ENCODE data around the gene CBR3.

CBR3 gene

DNA sequence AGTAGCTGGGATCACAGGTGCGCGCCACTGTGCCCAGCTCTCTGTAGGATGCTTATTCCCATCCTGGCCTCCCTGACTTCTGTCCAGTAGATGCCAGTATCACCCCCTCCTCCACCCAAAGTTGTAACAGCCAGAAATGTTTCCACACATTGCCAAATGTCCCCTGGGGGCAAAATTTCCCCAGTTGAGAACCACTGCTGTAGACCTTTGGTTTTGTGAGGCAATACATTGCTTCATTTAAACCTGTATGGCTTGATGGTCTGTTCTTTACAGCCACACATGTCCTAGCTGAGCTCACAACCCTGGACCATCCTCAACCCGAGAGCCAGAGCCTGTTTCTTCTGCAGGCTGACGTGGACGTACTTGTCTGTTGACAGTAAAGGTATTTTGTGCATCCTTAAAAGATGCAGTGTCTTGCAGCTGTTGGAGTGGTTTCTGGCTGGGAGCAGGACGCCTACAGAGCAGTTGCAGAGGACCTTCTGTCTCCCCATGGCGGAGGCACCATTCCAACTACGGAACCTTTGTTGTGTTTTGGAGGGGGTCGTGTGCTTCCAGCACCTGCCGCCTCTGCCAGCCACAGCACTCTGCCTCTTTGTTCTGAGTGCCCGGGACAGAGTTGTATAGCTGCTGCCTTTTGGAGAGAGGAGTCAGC, 48.4 kb downstream of the CBR3 start:
- no peak for DNase-seq (ENCODE audit: low read depth in 3 of 3)

DNA sequence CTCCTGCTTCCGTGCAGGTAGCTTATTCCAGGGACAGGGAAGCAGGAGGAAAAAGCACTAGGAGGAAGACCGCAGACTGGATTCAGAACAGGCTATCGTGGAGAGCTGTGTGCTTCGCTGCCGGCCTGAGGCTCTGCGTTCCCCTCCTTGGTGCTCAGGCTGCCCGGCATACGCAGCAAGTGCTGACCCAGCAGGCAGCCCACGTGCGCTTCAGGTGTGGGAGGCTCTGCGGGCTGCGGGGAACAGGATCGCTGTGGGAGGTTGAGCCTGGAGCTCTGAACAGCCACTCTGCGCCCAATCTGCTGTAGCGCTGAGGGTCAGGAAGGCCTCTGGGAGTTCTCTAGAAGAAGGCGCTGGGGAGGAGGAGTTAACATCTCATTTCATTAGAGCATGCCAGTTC, 49.7 kb downstream of the CBR3 start:
- no peak for DNase-seq (ENCODE audit: low read depth in 3 of 3)

DNA sequence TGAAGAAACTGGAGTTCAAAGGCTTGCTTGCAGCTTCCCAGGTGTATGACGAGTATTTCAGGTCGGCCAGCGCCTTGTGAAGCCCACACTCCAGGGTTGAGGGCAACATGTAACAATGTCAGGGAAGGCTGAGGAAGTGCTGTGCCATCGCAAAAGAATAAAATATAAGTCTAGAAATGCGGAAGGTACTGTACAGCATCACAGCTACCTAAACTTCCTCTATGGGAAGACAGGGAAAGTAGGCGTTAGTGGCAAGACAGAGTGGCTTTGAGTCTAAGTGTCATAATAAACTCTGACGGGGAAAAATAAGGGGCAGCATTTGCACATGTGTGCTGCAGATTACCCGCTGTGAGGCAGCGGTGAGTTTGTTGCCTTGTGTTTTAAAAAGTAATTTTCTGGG, 50.6 kb downstream of the CBR3 start:
- no peak for DNase-seq (ENCODE audit: low read depth in 3 of 3)

DNA sequence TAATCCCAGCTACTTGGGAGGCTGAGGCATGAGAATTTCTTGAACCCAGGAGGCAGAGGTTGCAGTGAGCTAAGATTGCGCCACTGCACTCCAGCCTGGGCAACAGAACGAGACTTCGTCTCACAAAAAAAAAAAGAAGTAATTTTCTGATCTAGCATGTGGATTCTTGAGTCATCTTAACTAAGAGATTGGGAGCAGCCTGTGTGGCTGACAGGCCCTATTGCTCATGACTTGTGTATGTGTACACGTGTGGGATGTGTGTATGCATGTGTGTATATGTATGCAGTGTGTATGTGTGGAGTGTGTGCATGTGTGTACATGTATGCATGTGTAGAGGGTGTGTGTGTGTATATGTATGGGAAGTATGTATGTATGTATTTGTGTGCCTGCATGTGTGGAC, 51.2 kb downstream of the CBR3 start:
- DNase-seq (ENCODE audit: low read depth in 3 of 3): no peak

DNA sequence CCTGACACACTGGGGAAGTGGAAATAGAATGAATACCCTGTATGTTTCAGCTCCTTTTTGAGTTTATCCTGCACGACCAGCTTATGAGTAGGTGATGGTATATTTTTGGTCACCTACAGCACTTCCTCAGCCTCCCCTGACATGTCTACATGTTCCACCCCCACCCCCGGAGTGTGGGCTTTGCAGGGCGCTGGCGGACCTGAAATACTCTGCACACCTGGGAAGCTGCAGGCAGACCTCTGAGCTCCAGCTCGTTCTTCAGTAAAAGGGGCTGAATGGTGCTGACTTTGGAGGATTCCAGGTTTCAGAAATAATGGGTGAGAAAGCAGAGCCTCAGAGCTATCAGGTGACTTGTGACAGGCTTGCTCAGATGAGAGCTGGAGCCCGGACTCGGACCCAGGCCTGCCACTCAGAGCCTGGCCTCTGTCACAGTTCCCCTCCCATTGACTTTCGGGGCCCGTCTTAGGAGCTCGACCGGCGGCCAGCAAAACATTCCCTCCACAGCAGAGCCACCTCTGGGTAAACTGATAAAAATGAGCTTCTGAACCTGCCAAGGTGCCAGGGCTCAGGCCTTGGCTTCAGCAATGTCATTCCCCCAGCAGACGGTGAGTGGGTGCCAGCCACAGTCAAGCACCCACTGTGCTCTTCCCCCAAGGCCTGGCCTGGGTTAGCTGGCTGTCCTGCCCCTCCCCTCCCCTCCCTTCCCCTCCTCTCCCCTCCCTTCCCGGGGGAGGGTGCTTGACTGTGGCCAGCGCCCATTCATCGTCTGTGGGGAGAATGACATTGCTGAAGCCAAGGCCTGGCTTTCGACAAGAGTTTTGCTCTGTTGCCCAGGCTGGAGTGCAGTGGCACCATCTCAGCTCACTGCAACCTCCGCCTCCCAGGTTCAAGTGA, 51.9 kb downstream of the CBR3 start:
- no peak for DNase-seq (ENCODE audit: low read depth in 3 of 3)

DNA sequence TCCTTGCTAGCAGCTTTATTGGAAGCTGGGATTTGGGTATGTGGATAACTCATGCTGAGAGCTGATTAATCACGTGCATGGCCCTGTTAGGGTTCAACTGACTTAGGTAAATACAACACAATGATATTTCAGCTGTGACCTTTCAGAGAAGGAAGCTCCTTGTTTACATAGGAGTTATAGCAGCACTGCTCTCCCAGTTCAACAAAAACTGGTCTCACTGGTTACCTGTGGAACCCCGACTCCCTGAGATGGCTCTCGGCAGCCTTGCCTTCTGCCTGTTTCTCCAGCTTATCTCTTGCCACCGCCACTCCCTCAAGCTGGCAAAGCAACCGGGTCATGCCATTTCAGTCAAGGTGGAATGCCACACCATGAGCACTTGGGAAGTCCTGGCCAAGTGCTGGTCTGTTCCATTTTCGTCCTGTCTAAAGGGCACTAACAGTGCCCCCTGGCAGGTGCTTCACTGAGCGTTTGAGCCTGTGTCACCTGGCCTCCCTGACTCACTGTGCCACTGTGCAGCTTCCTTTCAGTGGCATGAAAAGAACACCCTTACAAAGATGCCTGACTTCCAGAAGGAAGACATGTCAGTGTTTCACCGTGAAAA, 53.3 kb downstream of the CBR3 start:
- no peak for DNase-seq (ENCODE audit: low read depth in 3 of 3)

DNA sequence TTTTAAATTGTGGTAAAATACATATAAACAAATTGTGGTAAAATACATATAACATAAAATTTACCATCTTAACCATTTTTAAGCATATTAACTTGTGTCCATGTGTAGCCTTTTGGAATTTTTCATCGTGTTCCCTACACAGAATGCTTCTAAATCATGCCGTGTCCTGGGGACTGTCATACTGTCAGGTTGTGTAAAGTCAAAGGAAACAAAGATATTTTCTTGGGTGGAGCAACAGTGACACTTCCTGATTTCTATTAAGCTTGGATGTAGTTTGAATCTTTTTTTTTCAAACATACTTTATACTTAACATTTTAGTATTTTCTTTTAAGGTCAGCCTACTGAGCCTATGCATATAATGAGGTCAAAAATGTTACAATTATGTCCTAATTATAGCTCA, 54.1 kb downstream of the CBR3 start:
- no peak for DNase-seq (ENCODE audit: low read depth in 3 of 3)

DNA sequence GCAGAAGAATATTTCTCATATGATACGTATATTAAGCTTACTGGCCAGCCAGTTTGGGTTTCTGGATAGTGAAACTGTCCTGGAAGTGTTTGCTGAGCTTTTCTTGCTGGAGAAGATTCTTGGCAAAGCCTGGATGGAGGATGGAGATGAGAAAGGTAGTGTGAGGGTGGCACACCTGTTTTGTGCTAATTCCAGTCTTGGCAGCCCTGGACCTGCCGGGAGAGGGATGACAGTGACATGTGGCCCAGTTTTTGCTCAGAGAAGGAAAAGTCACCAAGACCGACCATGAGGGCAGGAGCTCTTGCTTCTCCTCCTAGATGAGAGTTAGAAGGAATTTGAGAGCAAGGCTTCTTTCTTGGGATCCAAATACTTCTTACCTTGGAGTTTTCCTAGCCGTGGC, 55.9 kb downstream of the CBR3 start:
- DNase-seq (ENCODE audit: low read depth in 3 of 3): no peak

DNA sequence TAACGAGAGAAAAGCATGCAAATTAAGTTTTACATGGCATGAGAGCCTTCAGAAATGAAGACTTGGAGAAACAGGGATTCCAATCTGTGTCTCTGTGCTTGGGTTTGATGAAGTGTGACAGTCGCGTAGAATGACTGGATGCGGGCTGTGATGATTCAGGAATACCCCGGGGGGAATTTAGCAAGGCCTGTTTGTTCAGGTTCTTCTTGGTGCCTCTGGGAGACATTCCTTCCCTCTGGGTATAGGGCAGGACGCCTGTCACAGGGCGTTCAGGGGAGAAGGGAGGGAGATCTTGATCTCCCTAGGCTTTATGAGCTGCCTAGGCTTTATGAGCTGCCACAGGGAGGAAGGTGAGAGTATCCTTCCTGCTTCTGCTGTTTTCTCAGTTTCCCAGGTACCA, 58.3 kb downstream of the CBR3 start:
- DNase-seq (ENCODE audit: low read depth in 3 of 3): no peak

DNA sequence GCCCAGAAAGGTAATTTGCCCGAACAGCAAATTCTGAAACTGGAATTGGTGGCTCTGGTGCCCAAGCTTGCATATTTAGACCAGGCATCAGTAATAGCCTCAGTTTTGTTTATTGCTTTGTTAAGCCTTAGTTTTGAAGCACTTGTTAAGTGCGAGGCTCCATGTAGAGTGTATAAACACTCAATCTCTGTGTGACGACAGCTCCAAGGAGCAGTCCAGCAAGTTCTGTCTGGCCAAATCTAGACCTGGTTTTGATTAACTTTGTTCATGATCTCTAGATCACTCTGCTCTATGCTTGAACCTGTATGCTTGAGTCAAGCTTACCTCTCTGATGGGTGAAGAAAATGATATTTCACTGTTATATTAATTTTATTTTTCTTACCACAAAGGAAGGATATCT, 59.1 kb downstream of the CBR3 start:
- no peak for DNase-seq (ENCODE audit: low read depth in 3 of 3)

DNA sequence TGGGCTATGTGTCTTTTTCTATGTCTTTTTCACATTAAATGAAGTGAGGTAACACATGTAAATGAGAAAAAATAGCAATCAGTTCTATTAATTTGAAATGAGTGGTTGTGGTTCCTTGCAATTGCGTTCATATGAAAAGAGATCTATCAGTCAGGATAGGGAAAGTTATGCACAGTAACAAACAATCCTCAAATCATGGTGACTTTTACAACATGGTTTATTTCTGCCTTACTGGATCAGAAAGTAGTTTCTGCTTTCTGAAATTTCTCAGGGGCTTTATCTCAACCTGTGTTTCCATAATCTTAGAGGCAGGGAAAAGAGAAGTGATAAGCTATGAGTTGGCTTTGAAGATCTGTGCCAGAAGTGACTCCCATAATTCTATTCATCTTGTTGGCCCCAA, 60.7 kb downstream of the CBR3 start:
- no peak for DNase-seq (ENCODE audit: low read depth in 3 of 3)

Data from stimulated activated CD4-positive, alpha-beta T cell treated with anti-CD3 and anti-CD28 coated beads, TNF-alpha, amount 100 ng/mL, for 48 hours (primary cell).